HEK293 (cell line): ENCODE data around the gene NCMAP.

Source experiments
- REST ChIP-seq: fragments of 450-650 bp; formaldehyde crosslinking; IDR thresholded peaks from 2 replicates; pipeline ENCODE4 v1.5.1; 2016; ENCODE audit warnings: missing biosample characterization, missing genetic modification characterization
- ZBTB6 ChIP-seq: fragments of 450-650 bp; formaldehyde crosslinking; IDR thresholded peaks from 2 replicates; pipeline ENCODE4 v1.5.1; 2017; ENCODE audit warnings: missing biosample characterization, missing genetic modification characterization
- ZNF121 ChIP-seq: fragments of 450-650 bp; formaldehyde crosslinking; IDR thresholded peaks from 2 replicates; pipeline ENCODE4 v1.5.1; 2016; ENCODE audit warnings: missing biosample characterization, missing genetic modification characterization
- ZNF274 ChIP-seq, 2 experiments: fragments of 200-500 bp in 1 of 2; fragments of 450-650 bp in 1 of 2; sonication (Bioruptor generic) in 1 of 2; formaldehyde crosslinking in 1 of 2; IDR thresholded peaks; 2 replicates each; pipeline versions ENCODE4 v1.5.1 to v1.6.1; 2014 to 2016; ENCODE audit warnings: borderline replicate concordance in 1 of 2, inconsistent platforms in 1 of 2, low read length in 1 of 2, missing biosample characterization in 1 of 2, missing genetic modification characterization in 1 of 2
- ZNF510 ChIP-seq: fragments of 450-650 bp; formaldehyde crosslinking; IDR thresholded peaks from 2 replicates; pipeline ENCODE4 v1.5.1; 2018; ENCODE audit warnings: mild to moderate bottlenecking, missing genetic modification characterization, missing biosample characterization; ENCODE audit not compliant: insufficient replicate concordance

GRCh38 chr1:24584171-24584647, 28.3 kb downstream of the NCMAP start:
- TF ChIP-seq ZBTB6 (tag by site-specific recombination) (no peak), ZNF274 (IDR thresholded peaks at IDR 0.05; ENCODE audit: low read length) (no peak), ZNF274 (tag by site-specific recombination; IDR thresholded peaks at IDR 0.05; ENCODE audit: borderline replicate concordance) (no peak), ZNF121 (tag by site-specific recombination) (no peak), REST (tag by site-specific recombination) (no peak), ZNF510 (tag by site-specific recombination) (no peak)
